OCI-LY7 (cell line): ENCODE data around the gene KTN1. TPM values are rescaled to one million over a fixed set of nuclear protein-coding genes. Genes with fewer than 3 reads are reported as not detected.
A peak's percentile ranks its signal among the peaks of the same experiment; 100 is the strongest.

Source experiments
- BruUV-seq: library from RNA; stranded (reverse); fragments of 400-500 nt; replicated peaks from 2 replicates; lab custom pipeline; 2021; lab: Mats Ljungman, UMichigan
- CTCF ChIA-PET: fragments of 300-600 bp; sonication (Branson Sonifier 250); formaldehyde crosslinking; loops from one replicate; lab custom pipeline; 2022; ENCODE audit warnings: antibody characterized with exemption; ENCODE audit not compliant: unreplicated experiment; lab: Charles Lee
- POLR2A ChIA-PET: fragments of 300-600 bp; sonication (Branson Sonifier 250); formaldehyde crosslinking; loops from one replicate; lab custom pipeline; 2022; ENCODE audit warnings: antibody characterized with exemption; lab: Charles Lee
- DNase-seq: peaks from one replicate; pipeline ENCODE4 v3.0.0-alpha.2; 2015; ENCODE audit warnings: low spot score
- H2AFZ ChIP-seq: fragments of 200-600 bp; sonication (generic), shearing (Covaris generic); 2 replicates; pipeline ENCODE4 v1.6.1; 2014; ENCODE audit warnings: mild to moderate bottlenecking, antibody characterized with exemption, low read length, moderate library complexity
- H3K27ac ChIP-seq: fragments of 200-600 bp; sonication (generic); 2 replicates; pipeline ENCODE4 v1.5.1; 2014; ENCODE audit warnings: mixed run types, low read depth, mild to moderate bottlenecking, moderate library complexity, low read length, inconsistent platforms; ENCODE audit not compliant: poor library complexity, severe bottlenecking
- H3K36me3 ChIP-seq: fragments of 200-600 bp; sonication (generic); 2 replicates; pipeline ENCODE4 v1.6.1; 2014; ENCODE audit warnings: mild to moderate bottlenecking, antibody characterized with exemption, low read length, moderate library complexity, mixed read lengths; ENCODE audit not compliant: insufficient read depth
- H3K4me1 ChIP-seq: fragments of 200-600 bp; sonication (generic); 2 replicates; pipeline ENCODE4 v1.5.1; 2014; ENCODE audit warnings: mild to moderate bottlenecking, low read length; ENCODE audit not compliant: insufficient read depth, poor library complexity, severe bottlenecking
- H3K4me2 ChIP-seq: fragments of 200-600 bp; sonication (generic); 2 replicates; pipeline ENCODE4 v1.6.1; 2014; ENCODE audit warnings: mild to moderate bottlenecking, low read length
- H3K4me3 ChIP-seq: fragments of 200-600 bp; sonication (generic); 2 replicates; pipeline ENCODE4 v1.5.1; 2014; ENCODE audit warnings: mild to moderate bottlenecking, low read depth, low read length; ENCODE audit not compliant: poor library complexity, severe bottlenecking
- H3K79me2 ChIP-seq: fragments of 200-600 bp; sonication (generic); 2 replicates; pipeline ENCODE4 v1.6.1; 2016; ENCODE audit warnings: low read depth, mild to moderate bottlenecking, low read length, moderate library complexity, mixed read lengths; ENCODE audit not compliant: insufficient read depth
- H3K9me2 ChIP-seq: fragments of 200-600 bp; sonication (generic); 2 replicates; pipeline ENCODE4 v1.6.1; 2016; ENCODE audit warnings: mild to moderate bottlenecking, low read length, mixed read lengths; ENCODE audit not compliant: insufficient read depth
- H3K9me3 ChIP-seq: fragments of 200-600 bp; sonication (generic); 2 replicates; pipeline ENCODE4 v1.6.1; 2014; ENCODE audit warnings: mild to moderate bottlenecking, mixed run types, low read length, mixed read lengths
- H4K20me1 ChIP-seq: fragments of 200-600 bp; sonication (generic); 2 replicates; pipeline ENCODE4 v1.6.1; 2014; ENCODE audit warnings: mild to moderate bottlenecking, antibody characterized with exemption, low read length, moderate library complexity, mixed read lengths; ENCODE audit not compliant: insufficient read depth
- EZH2phosphoT487 ChIP-seq: fragments of 200-600 bp; sonication (generic); IDR thresholded peaks from 2 replicates; pipeline ENCODE4 v1.6.1; 2018; ENCODE audit warnings: low read depth, borderline replicate concordance, mild to moderate bottlenecking, mixed run types, antibody characterized with exemption, low read length, moderate library complexity, mixed read lengths
- intact Hi-C: fragments of 100-400 bp; cut with micrococcal nuclease; formaldehyde crosslinking; loops from one replicate; pipeline ENCODE4 v1.10.0; 2022; ENCODE audit not compliant: unreplicated experiment
- total RNA-seq, 2 experiments: library from RNA; depleted of rRNA in 1 of 2; stranded (reverse); fragments of >200 nt in 1 of 2; shearing (Covaris generic) in 1 of 2; gene quantifications; 2 replicates each; pipeline ENCODE4 v1.2.3, GENCODE V29; 2014 to 2022
- TF ChIP-seq, protein P1 (sequence below): fragments of 200-600 bp; sonication (generic); conservative IDR thresholded peaks from 2 replicates; pipeline ENCODE4 v1.5.1; 2014; ENCODE audit warnings: mild to moderate bottlenecking, antibody characterized with exemption, low read length, moderate library complexity, mixed read lengths

The KTN1 gene
- total RNA-seq, 2 experiments from 2014 or later = 60.6 to 124 TPM

DNA sequence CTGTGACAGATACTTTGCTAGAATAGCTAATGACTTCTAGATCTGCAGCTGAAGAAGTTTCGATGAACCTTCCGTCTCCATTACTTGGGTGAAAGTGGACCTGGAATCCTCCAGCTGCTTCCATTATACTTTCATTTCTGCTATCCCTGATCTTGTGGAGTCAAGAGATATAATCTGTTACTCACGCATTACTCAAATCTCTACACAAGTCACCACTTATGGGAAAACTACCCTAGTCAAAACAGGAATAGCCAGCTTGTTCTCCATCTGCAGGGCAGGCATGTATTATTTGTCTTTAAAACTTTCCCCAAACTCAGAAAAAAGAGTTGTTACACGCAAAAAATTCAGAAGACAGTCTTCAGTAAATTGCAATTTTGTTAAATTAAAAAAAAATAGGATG lies 2.8 kb upstream of the KTN1 start:
- no peaks in the 10 kb centered on the region for H3K9me3 ChIP-seq
- H3K4me3 ChIP-seq = no peak overlapping the region
- intact Hi-C loops = no loop called here
- no peak overlapping the region for H2AFZ ChIP-seq
- peaks cover 17% of the 10 kb centered on the region for H3K4me1 ChIP-seq
- POLR2A ChIA-PET = interaction anchor here (0.9 kb wide), 1 partner anchor 9 kb away, joined by 3 read pairs; no protein-coding TSS in a partner anchor
- H4K20me1 ChIP-seq = peaks cover 7% of the 10 kb centered on the region; the same call in 1 of the 2 replicates
- TF ChIP-seq EZH2phosphoT487 = no peak
- TF ChIP-seq, protein P1, sequence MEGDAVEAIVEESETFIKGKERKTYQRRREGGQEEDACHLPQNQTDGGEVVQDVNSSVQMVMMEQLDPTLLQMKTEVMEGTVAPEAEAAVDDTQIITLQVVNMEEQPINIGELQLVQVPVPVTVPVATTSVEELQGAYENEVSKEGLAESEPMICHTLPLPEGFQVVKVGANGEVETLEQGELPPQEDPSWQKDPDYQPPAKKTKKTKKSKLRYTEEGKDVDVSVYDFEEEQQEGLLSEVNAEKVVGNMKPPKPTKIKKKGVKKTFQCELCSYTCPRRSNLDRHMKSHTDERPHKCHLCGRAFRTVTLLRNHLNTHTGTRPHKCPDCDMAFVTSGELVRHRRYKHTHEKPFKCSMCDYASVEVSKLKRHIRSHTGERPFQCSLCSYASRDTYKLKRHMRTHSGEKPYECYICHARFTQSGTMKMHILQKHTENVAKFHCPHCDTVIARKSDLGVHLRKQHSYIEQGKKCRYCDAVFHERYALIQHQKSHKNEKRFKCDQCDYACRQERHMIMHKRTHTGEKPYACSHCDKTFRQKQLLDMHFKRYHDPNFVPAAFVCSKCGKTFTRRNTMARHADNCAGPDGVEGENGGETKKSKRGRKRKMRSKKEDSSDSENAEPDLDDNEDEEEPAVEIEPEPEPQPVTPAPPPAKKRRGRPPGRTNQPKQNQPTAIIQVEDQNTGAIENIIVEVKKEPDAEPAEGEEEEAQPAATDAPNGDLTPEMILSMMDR = no peak
- H3K4me2 ChIP-seq = no peak overlapping the region
- CTCF ChIA-PET = no interaction called here
- H3K36me3 ChIP-seq = no peaks in the 10 kb centered on the region
- no TSS peak for BruUV-seq
- DNase-seq = no peak
- peaks cover 17% of the 10 kb centered on the region for H3K79me2 ChIP-seq
- H3K27ac ChIP-seq = no peak overlapping the region
- no peaks in the 10 kb centered on the region for H3K9me2 ChIP-seq

GRCh38 chr14:55578511-55578910 lies 1.5 kb upstream of the KTN1 start:
- Histone ChIP-seq H3K9me2 (no peaks in the 10 kb centered on the region), H3K79me2 (peaks cover 30% of the 10 kb centered on the region), H3K9me3 (no peaks in the 10 kb centered on the region), H3K4me2 (no peak overlapping the region), H2AFZ (peak overlapping the region; percentile 86; the same call in 1 of the 2 replicates), H3K36me3 (no peaks in the 10 kb centered on the region), H3K27ac (no peak overlapping the region), H3K4me1 (peaks cover 30% of the 10 kb centered on the region), H3K4me3 (no peak overlapping the region), H4K20me1 (peaks cover 20% of the 10 kb centered on the region)
- DNase-seq = no peak
- intact Hi-C loops = no loop called here
- CTCF ChIA-PET = no interaction called here
- POLR2A ChIA-PET = interaction anchor here (0.5 to 1.4 kb wide), 2 partner anchors 10 to 1046 kb away, joined by 3 to 4 read pairs; no protein-coding TSS in a partner anchor
- BruUV-seq = no TSS peak
- no peak for TF ChIP-seq EZH2phosphoT487
- TF ChIP-seq, protein P1 = no peak
